Measurements from ENCODE around the gene CTDNEP1.

Gene CTDNEP1

DNA sequence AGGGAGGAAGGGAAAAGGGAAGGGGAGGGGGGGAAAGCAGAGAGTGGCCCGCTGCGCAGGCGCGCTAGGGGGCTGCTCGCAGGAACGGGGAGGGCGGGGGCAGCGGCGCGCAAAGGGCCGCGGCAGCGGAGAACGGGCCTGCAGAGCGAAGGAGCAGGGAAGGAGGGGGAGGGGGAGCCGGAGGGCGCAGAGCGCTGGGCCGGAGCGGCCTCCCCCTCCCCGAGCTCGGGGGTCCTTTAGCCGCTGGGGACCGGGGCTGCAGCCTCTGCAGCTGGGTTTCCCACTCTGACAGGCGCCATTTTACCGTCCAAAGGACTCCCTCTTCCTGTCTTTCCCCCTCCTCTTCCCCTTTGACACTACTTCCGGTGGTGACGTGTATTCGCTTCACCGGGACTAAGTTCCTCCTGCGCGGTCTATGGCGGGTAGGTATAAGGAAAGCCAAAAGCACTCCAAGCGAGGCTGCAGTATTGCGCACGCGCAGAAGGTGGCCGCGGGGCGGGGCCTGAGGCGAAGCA lies at the start of gene CTDNEP1:
CTDNEP1 (minus strand) TSS at position 74 of the 515 bp plus-strand sequence. CDS start 438 bp downstream, outside the sequence.
- peak; percentile 100 for DNase-seq (ENCODE audit: low spot score)

DNA sequence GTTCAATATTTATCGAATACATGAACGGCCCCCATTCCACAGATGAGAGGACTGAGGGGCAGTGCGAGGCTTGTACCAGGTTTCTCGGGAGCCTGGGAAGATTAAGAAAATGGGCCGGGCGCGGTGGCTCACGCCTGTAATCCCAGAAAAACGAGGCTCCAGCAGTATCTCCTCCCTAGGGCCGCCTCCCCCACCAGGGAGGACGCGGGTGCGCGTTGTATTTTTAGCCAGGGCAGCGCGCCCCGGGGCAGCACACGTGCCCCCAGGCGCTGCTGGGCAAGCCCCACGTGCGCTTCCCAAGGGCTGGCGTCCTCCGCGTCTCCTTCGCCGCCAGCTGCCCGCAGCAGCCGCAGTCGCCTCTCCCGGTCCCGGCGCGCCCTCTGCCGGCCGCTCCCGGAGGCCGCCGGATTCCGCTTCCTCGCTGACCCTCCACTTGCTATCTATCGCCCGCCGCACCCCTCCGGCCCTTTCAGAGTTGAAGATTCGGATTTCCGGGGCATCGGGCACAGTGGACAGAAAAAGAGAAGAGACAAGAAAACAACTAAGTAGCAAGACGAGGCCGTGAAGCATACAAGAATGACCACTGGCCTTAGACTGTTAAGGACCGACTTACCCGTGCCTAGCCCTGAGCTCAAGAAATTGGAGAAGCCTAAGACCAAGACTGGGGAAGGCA lies 44.8 kb upstream of the CTDNEP1 start:
- peak; percentile 60 for DNase-seq (ENCODE audit: low spot score)

DNA sequence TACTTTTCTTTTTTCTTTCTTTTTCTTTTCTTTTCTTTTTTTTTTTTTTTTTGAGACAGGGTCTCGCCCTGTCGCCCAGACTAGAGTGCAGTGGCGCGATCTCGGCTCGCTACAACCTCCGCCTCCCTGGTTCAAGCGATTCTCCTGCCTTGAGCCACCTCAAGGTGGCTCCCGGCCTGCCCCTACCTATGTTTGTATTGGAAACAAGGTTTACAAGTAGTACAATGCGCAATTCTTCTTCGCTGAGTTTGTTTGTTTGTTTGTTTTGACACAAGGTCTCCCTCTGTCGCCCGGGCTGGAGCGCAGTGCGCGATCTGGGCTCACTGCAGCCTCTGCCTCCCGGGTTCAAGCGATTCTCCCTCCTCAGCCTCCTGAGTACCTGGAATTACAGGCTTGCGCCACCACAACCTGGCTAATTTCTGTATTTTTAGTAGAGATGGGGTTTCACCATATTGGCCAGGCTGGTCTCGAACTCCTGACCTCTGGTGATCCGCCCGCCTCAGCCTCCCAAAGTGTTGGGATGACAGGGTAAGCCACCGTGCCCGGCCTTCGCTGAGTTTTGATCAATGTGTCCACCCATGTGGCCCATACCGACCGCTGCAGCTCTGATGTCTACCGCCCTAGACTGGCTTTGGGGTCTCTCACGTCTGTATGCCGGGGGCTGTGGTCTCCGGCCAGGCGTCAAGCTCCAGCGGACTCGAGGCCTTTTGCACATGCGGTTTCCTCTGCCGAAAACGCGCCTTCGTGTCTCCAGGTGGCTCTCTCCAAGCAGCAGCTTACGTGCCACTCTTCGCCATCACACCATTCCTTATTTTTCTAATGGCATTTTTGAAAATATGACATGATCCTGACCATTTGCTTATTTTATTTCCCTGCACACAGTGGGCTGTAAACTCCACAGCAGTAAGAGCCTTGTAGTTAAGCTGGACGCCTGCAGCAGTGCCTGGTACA lies 44.0 kb upstream of the CTDNEP1 start:
- no peak for DNase-seq (ENCODE audit: low spot score)

DNA sequence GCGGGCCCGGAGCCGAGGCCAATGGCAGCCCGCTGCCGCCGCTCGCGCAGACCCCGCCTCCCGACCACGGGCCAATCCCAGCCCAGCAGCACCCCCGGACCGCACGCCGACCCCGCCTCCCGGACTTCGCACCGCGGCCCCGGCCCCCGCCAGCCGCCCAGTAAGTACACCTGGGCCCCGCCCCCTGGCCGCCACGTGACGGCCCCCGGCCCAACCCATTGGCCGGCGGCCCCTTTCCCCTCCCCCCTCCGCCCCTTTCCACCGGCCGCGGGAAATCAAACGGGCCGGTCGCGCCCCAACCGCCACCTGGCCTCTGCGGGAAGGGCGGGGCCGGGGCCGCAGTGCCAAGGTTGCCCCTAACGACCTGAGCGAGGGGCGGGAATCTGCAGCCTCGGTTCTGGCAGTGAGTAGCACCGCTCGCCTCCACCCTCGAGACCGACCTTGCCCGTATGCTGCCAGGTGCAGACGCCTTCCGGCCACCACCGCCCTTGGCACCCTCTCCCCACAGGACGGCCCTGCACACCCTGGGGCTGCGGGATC lies 43.1 kb upstream of the CTDNEP1 start, which contains the start of gene YBX2:
YBX2 (minus strand) TSS at position 26 of the 540 bp plus-strand sequence. CDS start 139 bp downstream, outside the sequence.
- no peak for DNase-seq (ENCODE audit: low spot score)

DNA sequence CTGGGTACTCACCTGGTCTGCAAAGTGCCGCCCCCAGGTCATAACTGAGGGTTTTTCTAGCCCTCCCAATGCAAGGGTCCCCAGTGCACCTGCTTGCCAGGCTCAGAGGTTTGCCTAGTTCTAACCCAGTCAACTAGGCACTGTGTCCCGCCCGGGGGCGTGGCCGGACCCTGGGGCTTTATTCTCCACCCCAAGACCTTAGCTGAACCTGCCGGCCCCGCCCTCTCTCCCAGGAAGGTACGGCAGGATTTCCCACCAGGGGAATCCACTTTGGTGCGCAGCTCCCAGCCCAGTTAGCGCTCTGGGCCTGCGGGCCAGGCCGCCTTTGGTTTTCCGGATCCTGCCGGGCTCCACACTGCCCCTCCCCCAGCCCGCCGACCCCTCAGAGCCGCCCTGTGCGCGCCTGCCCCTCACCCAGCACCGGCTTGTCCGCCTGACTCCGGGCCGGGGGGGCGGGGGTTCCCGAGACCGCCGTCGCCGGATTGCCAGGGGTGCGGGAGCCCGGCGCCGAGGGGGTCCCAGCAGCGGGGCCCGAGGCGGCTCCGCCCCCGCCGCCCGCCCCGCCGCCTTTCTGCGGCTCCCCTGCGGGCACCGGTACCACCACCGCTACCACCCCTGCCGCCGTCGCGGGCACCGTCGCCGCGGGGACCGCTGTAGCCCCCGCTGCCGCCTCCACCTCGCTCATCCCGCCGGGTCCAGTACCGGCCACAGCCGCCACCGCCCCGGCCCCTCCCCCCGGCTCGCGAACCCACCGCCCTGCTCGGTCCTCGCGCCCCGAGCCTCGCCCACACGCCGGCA lies 42.5 kb upstream of the CTDNEP1 start:
- no peak for DNase-seq (ENCODE audit: low spot score)

DNA sequence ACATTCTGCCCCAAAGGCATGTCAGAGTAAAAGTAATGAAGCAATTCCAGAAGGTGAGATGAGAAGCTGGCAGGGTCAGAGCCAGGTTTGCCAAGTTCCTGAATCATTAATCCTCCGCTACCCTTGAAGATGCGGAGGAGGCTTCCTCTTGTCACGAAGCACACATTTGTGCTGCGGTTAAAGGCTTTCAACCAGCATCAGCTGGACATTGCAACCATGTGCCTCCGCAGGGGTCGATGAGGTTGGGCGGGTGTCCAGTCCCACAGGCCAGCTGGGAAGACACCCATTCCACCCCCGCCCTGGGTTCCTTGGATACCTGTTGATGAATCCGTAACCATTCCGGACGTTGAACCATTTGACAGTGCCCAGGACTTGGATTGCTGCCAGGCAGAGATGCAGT lies 41.6 kb upstream of the CTDNEP1 start:
- no peak for DNase-seq (ENCODE audit: low spot score)

DNA sequence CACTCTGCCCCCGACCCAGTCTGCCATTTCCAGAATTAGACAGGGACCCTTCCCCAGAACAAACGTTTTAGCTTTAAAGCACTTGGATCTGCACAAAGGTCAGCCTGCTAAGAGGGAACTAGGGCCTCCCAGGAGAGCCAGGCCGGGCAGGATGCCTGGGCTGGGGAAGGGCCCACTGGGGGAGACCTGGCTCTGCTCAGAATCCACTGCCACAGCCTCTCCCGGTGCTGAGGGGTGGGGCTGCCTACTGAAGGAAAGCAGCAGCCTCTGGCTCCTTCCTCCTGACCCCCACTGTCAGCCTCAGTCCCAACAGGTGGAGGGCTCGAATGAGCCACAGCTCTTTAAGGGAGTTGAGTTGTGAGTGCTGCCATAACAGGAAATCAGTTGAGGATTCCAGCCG lies 41.2 kb upstream of the CTDNEP1 start:
- no peak for DNase-seq (ENCODE audit: low spot score)

DNA sequence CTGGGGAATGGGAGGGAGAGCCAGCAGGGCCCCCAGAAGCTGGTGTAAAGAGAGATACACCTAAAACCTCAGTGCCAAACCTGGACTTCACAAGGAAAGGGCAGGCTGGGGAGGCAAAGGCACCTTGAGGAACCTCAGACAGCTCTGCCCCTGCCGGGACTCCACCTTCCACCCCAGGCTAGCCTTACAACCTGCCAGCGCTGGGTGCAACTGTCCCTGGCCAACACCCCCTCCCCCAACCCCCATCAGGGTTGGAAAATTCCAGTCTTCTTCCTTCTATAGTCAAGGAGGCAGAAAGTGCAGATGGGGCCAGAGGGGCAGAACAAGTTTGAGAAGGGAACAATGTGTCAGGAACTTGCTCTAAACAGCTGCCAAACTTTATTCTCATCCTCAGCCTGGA lies 40.7 kb upstream of the CTDNEP1 start:
- no peak for DNase-seq (ENCODE audit: low spot score)

DNA sequence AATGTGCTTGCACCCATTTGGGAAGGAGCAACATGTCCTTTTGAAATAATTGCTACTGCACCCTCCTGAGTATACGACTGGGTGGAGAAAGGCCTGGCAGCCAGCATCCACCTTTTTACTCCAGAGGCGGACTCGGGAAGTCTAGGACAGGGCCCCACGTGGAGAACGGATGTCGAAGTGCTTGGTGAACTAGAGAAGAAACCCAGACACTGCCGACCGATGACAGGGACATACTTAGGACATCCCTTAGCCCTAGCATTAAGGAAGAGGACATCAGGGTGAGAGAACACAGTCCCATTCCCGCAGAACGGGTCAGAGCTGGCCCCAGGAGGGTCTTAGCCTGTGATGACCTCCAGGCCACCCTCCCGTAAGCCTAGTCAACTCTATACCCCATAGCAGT lies 39.2 kb upstream of the CTDNEP1 start:
- DNase-seq (ENCODE audit: low spot score): no peak

DNA sequence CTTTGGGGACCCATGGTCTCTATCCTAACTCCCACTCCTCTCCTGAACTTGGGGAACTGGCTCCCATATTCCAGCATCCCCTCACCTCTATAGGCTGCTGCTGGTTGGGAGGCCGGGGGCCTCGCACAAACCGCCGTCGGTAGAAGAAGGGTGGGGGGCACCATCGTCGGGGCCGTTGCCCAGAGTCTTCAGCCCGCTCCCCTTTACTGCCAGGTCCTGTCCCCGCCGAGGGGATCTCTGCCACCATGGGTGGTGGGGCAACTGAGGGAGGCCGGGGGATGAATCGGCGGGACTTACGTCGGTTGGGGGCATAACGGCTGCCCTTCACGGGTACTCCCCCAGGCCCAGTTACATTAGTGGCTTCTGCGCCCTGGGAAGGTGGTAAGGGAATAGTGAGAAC lies 38.6 kb upstream of the CTDNEP1 start:
- no peak for DNase-seq (ENCODE audit: low spot score)

DNA sequence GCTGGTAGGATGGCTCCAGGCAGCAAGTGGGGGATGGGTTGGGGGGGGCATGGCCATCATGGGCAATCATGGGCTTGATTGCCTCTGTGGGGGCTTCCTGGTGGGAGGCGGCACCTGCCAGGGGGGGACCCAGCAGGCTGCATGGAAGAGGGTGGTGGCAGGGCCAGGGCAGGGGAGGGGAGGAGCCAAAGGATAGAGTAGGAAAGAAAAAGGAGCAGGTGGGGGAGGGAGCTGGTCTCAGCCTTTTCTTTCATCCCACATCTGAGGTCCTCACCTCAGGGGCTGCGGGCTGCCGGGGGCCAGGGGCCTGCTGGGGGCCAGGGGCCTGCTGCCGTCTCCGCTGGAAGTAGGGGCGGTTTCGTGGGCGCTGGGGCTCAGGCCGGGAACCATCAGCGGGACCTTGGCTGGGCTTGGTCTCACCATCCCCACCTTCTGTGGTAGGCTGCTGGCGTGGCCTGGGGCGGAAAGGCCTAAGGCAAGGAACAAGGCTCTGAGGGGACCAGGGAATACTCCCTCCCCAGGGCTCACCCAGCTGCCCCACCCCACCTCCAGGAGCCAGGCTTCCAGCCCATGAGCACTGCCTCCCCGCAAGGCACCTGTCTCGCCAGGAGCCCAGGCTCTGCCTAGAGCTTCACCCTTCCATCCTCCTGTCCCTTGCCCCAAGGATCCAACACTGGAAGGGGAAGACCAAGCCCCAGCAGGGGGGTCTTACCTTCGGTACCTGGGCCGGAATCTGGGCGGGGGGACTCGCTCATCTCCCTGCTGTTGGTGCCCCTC lies 37.9 kb upstream of the CTDNEP1 start:
- no peak for DNase-seq (ENCODE audit: low spot score)

DNA sequence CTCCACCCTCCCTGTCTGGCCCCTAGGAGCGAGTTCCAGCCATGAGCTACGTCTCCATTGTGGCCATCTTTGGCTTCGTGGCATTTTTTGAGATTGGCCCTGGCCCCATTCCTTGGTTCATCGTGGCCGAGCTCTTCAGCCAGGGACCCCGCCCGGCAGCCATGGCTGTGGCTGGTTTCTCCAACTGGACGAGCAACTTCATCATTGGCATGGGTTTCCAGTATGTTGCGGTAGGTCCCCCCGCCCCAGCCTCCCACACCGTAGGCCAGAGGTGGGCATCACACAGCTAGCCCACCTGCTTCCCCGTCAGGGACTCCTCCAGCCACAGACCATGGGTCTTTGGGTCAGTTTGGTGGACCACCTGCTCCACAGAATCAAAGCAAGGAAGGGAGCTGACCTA lies 34.1 kb upstream of the CTDNEP1 start:
- no peak for DNase-seq (ENCODE audit: low spot score)

DNA sequence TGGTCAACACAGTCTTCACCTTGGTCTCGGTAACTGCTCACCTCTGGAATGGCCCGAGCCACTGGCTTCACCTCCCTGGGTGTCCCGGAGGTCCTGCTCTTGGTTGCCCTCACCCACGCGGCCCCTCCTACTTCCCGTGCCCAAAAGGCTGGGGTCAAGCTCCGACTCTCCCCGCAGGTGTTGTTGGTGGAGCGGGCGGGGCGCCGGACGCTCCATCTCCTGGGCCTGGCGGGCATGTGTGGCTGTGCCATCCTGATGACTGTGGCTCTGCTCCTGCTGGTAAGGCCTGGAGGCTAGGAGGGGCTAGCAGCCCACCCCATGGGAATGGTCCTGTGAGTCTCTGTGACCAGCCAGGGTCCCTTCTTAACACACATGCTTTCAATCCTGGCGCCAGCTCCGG lies 33.4 kb upstream of the CTDNEP1 start:
- no peak for DNase-seq (ENCODE audit: low spot score)

DNA sequence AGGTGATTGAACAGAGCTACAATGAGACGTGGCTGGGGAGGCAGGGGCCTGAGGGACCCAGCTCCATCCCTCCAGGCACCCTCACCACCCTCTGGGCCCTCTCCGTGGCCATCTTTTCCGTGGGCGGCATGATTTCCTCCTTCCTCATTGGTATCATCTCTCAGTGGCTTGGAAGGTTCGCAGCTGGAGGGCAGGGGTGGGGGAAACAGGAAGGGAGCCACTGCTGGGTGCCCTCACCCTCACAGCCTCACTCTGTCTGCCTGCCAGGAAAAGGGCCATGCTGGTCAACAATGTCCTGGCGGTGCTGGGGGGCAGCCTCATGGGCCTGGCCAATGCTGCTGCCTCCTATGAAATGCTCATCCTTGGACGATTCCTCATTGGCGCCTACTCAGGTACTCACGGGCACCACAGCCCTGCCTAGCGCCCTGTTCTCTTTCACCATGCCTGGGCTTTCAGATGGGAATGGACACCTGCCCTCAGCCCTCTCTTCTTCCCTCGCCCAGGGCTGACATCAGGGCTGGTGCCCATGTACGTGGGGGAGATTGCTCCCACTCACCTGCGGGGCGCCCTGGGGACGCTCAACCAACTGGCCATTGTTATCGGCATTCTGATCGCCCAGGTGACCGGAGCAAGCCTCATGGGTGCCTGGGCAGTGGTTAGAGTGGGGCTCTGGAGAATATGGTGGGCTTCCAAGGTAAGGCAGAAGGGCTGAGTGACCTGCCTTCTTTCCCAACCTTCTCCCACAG lies 32.1 kb upstream of the CTDNEP1 start:
- no peak for DNase-seq (ENCODE audit: low spot score)

DNA sequence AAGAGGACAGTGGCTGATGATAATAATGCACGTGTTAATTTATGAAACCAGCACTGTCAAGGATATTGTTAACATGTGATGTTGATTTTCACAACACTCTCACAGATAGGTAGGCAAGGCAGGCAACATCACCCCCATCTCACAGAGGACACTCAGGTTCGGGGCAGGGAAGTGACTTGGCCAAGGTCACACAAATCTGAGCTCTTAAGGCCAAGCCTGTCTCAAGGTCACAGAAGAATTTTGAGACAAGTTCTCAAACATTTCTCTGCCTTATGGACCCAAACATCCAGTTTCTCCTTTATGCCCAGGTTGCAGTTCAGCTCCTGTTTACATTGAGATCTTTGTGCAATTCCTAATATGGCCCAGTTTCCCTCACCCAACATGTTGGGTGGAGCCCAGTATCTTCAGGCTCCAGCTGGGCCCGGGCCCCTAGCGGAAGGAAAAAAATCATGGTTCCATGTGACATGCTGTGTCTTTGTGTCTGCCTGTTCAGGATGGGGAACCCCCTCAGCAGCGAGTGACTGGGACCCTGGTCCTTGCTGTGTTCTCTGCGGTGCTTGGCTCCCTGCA lies 31.3 kb upstream of the CTDNEP1 start:
- DNase-seq (ENCODE audit: low spot score): no peak

DNA sequence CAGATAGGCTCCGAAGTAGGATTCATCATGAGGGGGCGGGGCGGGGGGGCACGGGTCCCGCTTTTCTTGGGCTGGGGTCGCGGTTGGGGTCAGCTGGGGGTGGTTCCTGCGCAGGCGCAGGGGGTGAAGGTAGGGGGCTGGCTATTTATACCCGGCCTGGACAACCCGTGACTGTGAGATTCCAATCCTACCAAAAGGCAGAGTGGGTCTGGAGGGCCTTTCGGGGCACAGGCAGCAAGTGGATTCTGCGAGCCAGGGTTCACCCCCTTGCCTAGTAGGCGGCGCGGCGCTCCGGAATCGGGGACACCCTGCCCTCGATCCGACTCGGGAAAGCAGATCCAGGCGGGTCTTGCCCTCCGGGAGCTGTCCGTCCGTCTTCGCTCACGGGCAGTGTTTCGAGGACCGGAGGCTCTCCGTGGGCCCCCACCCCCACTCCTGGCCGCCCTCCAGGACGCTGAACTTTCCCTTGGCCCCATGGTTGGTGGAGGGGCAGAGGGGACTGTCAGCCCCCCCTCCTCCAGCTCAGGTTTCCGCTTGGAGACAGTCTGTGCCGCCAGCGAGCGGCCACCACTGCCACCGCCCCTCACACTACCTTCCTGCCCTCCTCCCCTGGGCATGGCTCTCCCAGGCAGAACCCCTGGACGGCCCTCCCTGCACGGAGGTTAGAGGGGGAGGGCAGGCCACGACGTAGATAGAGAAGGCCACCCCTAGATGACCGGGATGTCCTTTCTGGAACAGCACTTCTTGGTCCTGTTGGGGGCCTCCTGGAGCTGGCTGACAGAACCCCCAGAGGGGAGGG lies 30.6 kb upstream of the CTDNEP1 start:
- DNase-seq (ENCODE audit: low spot score): no peak

DNA sequence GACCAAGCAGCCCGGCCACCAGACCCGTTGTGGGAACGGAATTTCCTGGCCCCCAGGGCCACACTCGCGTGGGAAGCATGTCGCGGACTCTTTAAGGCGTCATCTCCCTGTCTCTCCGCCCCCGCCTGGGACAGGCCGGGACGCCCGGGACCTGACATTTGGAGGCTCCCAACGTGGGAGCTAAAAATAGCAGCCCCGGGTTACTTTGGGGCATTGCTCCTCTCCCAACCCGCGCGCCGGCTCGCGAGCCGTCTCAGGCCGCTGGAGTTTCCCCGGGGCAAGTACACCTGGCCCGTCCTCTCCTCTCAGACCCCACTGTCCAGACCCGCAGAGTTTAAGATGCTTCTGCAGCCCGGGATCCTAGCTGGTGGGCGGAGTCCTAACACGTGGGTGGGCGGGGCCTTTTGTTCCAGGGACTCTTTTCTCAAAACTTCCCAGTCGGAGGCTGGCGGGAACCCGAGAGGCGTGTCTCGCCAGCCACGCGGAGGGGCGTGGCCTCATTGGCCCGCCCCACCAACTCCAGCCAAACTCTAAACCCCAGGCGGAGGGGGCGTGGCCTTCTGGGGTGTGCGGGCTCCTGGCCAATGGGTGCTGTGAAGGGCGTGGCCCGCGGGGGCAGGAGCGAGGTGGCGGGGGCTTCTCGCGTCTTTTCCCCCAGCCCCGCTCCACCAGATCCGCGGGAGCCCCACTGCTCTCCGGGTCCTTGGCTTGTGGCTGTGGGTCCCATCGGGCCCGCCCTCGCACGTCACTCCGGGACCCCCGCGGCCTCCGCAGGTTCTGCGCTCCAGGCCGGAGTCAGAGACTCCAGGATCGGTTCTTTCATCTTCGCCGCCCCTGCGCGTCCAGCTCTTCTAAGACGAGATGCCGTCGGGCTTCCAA lies 29.8 kb upstream of the CTDNEP1 start, which contains the start of gene SLC2A4:
SLC2A4 (plus strand) TSS at position 645 of the 879 bp plus-strand sequence; CDS start at position 862, 217 bp downstream.
- DNase-seq (ENCODE audit: low spot score): peak; percentile 76

DNA sequence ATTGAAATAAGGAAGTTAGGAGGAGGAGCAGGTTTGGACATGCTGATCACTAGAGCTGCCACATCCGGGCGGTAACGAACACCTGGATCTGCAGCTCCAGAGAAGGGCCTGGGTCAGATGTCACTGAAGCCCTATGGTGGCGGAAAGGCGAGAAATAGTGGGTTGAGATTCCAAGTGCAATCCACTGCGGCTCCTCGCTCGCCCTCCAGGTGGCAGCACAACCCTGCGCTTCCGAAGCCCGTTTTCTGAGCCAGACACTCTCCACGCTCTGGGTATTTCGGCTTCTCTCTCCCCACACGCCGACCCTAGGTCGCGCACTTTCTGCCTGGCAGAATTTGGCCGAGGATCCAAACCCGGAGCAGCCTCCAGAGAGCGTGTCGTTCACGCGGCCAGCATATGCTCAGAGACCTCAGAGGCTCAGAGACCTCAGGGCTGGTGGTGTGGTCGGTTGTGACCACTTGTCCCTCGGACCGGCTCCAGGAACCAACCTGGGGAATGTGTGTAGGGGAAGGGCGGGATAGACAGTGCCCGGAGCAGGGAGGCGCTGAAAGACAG lies 29.1 kb upstream of the CTDNEP1 start:
- peak; percentile 67 for DNase-seq (ENCODE audit: low spot score)

All from pons (tissue), 1 donor.